ENCODE measurements around the gene MEGF11.
"Not testable (repeated sequence)": the region's sequence is repeated elsewhere in the genome, so short reads cannot be mapped to it uniquely, and the experiment has no call there.

Gene MEGF11

DNA sequence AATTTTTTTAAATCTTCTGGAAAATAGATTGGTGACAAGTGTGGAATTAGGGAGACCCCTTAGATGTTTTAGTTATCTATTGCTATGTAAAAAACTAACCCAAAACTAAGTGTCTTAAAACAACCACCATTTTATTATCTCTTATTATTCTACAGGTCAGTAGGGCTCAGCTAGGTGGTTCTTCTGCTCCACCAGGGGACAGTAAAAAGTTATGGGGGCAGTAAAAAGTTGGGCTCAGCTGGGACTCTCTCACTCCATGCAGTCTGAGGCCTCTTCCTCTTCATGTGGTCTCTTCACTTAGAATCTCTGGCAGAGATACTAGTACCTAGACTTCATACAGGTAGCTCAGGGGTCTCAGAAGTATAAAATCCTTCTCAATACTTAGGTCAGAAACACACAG is 21.8 kb upstream of the MEGF11 start:
- no peak for DNase-seq

DNA sequence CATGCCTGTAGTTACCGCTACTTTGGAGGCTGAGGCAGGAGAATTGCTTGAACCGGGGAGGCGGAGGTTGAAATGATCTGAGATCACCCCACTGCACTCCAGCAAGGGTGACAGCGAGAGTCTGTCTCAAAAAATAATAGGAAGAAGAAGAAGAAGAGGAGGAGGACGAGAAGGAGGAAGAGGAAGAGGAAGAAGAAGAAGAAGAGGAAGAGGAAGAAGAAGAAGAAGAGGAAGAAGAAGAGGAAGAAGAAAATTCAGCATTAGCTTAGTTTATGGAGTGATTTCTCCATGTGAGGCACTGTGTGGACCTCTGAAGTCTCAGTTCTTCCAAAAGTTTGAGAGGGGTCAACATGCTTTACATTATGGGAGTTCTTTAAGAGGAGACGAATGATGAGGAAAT is 17.4 kb upstream of the MEGF11 start:
- DNase-seq = no peak

DNA sequence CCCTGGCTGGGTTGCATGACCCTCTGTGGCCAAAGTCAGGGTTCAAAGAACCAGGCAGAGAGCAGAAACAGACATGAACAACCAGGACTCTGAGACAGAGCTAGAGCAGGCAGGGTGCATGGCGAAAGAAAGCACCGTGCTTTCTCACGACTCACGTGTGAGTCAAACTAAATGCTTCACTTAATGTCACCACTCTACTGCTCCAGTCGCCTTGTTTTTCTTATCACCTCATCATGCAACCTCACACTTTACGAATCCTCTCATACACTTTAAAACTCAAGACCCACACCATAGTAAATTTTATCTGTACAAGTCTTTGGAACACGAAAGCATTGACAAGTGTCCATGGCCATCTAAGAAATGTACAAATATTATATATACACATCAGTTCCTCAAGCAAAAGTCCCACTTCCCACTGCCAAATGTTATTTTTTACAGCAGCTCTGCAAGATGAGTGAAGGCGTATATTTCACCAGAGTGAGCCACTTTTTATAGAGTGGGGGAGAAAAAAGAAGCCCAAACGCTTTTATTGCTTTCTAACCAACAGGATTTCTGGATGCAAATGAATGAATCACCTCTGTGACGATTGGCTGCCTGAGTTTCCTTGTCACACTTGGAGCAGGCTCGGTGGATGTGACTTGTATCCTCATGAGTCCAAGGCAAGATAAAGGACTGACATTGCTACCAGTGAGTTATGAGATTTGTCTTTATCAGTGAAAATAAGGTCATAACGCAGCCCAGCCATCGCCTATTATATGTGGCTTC is 16.0 kb upstream of the MEGF11 start:
- DNase-seq = no peak

DNA sequence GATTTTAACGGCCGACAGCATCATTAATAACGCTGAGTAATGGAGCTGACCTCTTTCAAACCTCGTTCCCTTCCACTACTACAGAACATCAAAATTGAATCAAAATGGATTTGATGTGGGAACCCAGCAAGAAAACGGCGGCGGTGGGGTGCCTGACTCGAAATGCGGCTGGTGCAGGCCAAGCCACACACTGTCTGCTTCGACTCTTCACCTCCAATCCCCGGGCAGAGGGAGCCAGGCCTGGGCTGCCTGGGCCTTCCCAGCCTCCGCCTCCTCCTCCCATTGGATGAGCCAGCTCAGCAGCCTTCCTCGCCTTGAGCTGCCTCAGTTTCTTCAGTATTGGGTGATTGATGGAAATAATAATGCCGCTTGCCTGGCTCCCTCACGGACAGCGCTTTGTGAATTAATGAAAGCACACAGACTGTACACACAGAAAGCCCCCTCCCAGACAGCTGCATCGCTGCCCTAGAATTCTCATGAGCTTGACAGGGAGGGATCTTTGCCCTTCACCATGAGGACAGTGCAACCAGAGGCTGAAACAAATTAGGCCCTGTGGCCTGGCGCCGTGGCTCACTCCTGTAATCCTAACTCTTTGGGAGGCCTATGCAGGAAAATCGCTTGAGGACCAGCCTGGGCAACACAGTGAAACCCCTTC is 11.4 kb upstream of the MEGF11 start:
- DNase-seq = no peak

GRCh38 chr15:66262837-66263236 is 9.3 kb upstream of the MEGF11 start:
- not testable (repeated sequence) for DNase-seq

DNA sequence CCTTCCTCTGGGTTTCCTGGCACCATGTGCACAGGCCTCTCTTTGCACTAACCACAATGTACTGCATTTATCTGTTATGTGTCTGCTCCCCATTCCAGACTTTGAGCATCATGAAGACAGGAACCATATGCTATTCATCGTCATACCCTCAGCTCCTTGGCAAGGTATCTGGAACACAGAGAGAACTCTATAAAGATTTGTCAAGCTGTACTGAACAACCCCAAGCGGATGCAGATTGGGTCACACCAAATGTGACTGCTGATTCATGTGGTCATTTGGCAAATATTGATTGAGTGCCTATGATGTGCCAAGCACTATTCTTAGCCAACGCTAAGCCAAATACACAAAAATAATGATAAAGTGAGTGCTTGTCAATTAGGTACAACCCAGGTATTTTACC is 7.5 kb upstream of the MEGF11 start:
- DNase-seq = no peak

DNA sequence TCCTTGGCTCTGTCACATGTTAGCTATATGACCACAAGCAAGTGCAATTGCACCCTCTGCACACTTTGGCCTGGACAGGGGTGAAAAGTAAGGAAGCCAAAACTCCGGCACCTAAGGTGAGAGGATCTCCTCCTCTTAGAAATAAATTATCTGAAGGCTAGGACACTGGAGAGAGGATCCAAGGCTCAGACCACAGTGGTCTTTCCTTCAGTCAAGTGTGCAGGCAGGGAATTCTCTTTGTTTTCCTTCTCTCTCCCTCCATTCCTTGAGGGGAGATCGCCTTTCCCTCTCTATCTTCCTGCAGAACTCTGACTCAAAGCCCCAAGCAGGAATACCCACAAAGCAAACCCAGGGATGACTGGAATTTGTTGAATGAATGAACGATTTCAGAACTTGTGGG is 3.1 kb upstream of the MEGF11 start:
- no peak for DNase-seq

GRCh38 chr15:66254951-66255676 is 1.6 kb upstream of the MEGF11 start:
- no peak for DNase-seq

- DNase-seq = no peak
Observed at GRCh38 chr15:66254089-66254950, 770 bp upstream of the MEGF11 start.

DNA sequence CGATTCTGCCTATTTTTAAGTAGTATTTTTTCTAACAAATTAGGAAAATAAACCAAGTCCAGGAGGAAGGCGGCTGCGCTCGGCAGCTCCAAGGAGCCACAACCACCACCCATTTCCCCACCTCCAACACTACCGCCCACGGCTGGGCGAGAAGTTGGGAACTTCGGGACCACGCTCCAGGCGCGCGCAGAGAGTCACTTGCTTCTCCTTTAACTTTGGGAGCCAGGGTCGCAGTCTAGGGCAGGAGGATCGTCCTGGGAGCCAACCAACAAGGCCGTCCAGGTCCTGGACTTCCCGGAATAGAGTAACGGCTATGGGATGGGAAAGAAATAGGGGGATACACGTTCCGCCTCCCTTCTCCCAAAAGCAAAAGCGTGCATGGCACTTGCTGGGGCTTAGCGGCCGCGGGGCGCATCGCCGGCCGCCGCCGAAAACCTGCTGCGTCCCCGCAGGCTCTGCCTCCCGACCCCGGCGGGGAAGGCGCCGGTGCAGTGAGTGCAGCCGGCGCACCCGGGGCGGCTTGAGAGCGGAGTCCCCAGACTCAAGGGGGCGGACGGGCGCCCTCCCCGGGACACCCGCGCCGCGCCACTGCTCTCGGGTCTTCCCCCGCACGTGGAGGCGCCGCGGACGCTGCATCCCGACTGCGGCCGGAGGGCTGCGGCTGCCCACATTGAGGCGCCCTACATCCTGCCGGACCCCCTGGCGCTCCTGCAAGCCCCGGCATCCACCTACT is 699 bp downstream of the MEGF11 start:
- peak; percentile 32 for DNase-seq

DNA sequence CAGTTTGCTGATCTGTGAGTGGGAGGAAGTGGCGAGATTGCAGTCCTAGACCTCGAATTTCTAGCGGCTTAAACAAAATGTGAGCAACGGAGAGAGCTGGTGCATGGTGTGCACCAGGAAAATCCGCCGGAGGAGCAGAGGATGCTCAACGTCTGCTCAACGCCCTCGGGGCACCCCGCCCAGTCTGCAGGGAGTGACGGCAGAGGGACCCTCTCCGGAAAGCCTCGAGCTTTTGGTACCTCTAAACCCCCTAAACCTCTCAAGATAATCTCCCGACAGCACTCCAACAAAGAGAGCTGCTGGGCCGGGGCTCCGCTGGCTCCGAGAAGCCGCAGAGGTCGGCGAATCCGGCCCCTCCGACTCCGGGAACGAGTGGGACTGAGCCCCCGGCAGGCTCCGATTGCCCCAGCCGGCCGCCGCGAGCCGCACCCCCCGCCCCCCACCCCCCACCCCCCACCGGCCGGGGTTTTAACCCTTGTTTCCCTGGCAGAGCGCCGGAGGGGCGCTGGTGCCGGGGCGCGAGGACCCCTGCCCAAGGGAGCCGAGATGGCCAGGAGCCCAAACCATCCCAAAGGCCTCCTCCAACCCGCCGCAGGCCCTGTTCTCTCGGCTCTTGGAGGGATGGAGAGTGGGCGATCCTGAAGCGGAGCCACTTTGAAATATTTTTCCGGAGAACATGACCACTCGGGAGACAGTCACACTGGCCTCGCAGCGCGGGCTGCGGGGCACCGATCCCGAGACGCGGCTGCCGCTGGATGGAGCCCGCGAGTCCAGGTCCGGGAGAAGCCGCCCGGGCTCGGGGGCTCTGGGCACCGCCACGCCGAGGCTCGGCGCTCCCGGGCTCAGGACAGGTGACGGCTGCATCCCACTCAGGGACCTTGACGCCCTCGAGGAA is 1.5 kb downstream of the MEGF11 start:
- DNase-seq = peak; percentile 60

GRCh38 chr15:66251065-66251789 is 2.3 kb downstream of the MEGF11 start:
- no peak for DNase-seq

- no peak for DNase-seq
Observed at GRCh38 chr15:66249605-66250174, 3.9 kb downstream of the MEGF11 start.

DNA sequence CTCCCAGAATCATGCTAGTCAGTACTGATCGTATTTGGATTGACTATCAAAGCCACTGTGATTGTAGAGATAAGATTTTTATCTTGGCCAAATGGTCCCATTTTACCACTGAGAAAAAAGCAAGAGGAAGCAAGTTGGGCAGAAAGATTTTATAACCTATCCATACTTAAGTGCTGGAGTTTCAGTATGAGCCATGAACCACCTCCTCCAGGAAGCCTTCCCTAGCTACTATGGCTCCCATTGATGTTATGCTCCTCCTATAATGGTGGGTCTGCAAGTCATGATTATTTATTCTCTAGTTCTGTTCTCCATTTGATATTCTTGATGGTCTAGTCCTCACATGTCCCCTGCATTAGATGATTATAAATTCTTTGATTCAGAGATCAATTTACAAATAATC is 6.6 kb downstream of the MEGF11 start:
- no peak for DNase-seq

DNA sequence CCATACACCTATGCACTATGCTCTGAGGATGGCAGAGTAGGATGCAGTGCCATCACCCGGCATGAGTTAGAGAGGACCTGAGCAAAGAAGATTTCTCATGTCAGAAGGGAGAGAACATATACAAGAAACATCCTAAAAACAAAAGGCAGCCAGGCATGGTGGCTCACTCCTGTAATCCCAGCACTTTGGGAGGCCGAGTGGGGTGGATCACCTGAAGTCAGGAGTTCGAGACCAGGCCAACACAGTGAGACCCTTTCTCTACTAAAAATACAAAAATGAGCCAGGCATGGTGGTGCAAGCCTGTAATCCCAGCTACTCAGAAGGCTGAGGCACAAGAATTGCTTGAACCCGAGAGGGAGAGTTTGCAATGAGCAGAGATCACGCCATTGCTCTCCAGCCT is 7.7 kb downstream of the MEGF11 start:
- DNase-seq = not testable (repeated sequence)

DNA sequence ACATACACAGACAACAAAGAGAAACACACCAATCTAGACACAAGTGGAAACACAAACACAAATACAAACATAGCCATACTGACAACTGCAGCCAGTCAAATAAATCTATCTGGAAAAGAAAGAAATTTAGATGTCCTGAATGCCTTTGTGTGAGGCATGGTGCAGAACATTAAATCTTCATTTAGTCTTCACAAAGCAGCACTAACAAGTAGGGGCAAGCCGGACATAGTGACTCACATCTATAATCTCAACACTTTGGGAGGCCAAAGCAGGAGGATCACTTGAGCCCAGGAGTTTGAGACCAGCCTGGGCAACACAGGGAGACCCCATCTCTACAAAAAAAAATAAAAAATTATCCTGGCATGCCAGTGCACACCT is 11.7 kb downstream of the MEGF11 start:
- no peak for DNase-seq

DNA sequence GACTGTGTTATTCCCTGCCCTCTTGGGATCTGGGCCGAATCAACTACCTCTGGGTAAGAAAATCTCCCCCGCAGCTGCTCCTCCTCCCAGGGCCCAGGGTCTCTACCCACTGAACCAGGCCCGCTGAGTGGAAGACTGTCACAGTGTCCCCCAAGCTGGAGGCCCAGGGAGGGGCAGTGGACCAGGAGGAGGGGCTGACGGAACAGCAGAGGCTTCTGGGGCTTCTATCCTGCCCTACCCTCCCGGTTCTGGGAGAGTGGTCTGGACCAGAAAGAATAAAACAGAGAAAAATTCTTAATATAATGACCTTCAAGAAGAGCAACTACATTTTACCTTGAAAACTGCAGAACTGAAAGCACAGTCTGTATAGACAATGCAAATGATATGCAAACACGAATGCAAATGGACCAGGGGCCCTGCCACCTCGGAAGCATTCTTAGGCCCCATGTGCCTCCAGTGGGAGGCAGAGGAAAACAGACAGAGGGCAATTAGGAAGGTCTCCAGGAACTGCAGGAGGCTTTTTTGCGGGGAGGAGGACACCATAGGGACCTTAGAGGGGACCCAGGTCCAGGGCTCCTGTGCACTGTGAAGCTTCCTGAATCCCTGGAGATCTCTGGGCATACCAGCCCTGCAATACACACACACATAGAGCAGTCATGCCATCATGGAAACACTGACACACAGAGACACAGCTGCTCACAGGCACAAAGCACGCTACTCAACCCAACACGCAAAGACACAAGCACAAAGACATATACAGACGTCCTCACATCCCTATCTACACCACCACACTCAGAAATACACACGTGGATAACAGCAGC is 12.3 kb downstream of the MEGF11 start:
- DNase-seq = no peak

- no peak for DNase-seq
Observed at GRCh38 chr15:66240240-66240794, 13.2 kb downstream of the MEGF11 start.

DNA sequence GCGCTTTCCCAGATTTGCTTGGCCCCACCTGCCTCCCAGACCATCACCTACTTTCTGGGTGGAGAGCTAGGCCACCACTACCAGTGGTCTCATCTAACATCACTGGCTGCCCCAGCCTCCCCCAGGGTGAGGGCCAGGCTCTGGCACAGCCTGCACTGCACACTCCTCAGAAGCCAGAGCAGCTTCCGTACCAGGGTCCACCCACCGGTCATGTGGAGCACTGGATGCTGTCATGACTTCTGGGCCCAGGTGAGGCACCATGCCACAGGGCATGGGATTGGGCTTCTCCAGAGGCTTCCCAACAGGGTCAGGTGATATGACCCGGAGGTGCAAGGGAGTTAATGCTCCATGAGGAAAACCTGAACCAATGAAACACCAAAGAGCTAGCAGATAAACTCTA is 14.0 kb downstream of the MEGF11 start:
- no peak for DNase-seq

Data from stimulated activated CD4-positive, alpha-beta T cell treated with anti-CD3 and anti-CD28 coated beads, Interleukin-4, amount 100 ng/mL, for 1 hour (primary cell).